Neuronal stem cell (in vitro differentiated cells): ENCODE data around the gene RGS6.

ENCODE experiments used
- DNase-seq: peaks from one replicate; pipeline ENCODE4 v3.0.0-alpha.2; 2013; ENCODE audit warnings: low spot score
- H2AFZ ChIP-seq: one replicate; pipeline ENCODE4 v1.6.1; 2013; ENCODE audit warnings: mild to moderate bottlenecking, low read length, inconsistent platforms
- H2AK5ac ChIP-seq: 2 replicates; pipeline ENCODE4 v1.6.1; 2013; ENCODE audit warnings: low read depth, mild to moderate bottlenecking, inconsistent platforms, low read length, moderate library complexity, mixed read lengths
- H2BK120ac ChIP-seq: 2 replicates; pipeline ENCODE4 v1.6.1; 2013; ENCODE audit warnings: low read depth, mild to moderate bottlenecking, inconsistent platforms, low read length, moderate library complexity, mixed read lengths
- H2BK12ac ChIP-seq: one replicate; pipeline ENCODE4 v1.6.1; 2013; ENCODE audit warnings: low read length, inconsistent platforms
- H2BK15ac ChIP-seq: 2 replicates; pipeline ENCODE4 v1.6.1; 2013; ENCODE audit warnings: mild to moderate bottlenecking, low read length, inconsistent platforms, mixed read lengths
- H2BK5ac ChIP-seq: one replicate; pipeline ENCODE4 v1.6.1; 2013; ENCODE audit warnings: inconsistent platforms, mild to moderate bottlenecking, low read length, moderate library complexity
- H3K14ac ChIP-seq: one replicate; pipeline ENCODE4 v1.6.1; 2013; ENCODE audit warnings: low read length, inconsistent platforms
- H3K18ac ChIP-seq: 2 replicates; pipeline ENCODE4 v1.6.1; 2013; ENCODE audit warnings: low read length, inconsistent platforms
- H3K23ac ChIP-seq: 2 replicates; pipeline ENCODE4 v1.6.1; 2013; ENCODE audit warnings: low read depth, mild to moderate bottlenecking, mixed read lengths, low read length, inconsistent platforms; ENCODE audit not compliant: poor library complexity
- H3K27ac ChIP-seq: replicated peaks from 3 replicates; pipeline ENCODE4 v1.5.1; 2013; ENCODE audit warnings: low read length, inconsistent platforms
- H3K27me3 ChIP-seq, 3 experiments: 2 replicates each; pipeline ENCODE4 v1.6.1; 2013; ENCODE audit warnings: low read length in 3 of 3, mild to moderate bottlenecking in 2 of 3, inconsistent platforms in 1 of 3, low read depth in 1 of 3, mixed read lengths in 1 of 3, moderate library complexity in 1 of 3; ENCODE audit not compliant: control insufficient read depth in 3 of 3, insufficient read depth in 3 of 3
- H3K36me3 ChIP-seq, 2 donors: replicated peaks in 1 of 2; 2 replicates each; pipeline ENCODE4 v1.6.1; 2013; ENCODE audit warnings: low read length in 2 of 2; ENCODE audit not compliant: control insufficient read depth in 2 of 2, insufficient read depth in 2 of 2
- H3K4ac ChIP-seq: 2 replicates; pipeline ENCODE4 v1.6.1; 2013; ENCODE audit warnings: inconsistent platforms, mild to moderate bottlenecking, low read length, moderate library complexity
- H3K4me1 ChIP-seq, 2 donors: 1 replicate in 1 of 2; 2 replicates in 1 of 2; pipeline ENCODE4 v1.6.1; 2013; ENCODE audit warnings: low read length in 2 of 2, low read depth in 1 of 2; ENCODE audit not compliant: control insufficient read depth in 2 of 2, insufficient read depth in 1 of 2
- H3K4me2 ChIP-seq: one replicate; pipeline ENCODE4 v1.6.1; 2013; ENCODE audit warnings: mild to moderate bottlenecking, low read length, inconsistent platforms; ENCODE audit not compliant: insufficient read depth, poor library complexity, severe bottlenecking
- H3K4me3 ChIP-seq, 2 donors: 2 replicates each; pipeline ENCODE4 v1.5.1; 2013; ENCODE audit warnings: low read length in 2 of 2, mild to moderate bottlenecking in 2 of 2, inconsistent platforms in 1 of 2, moderate library complexity in 1 of 2
- H3K79me1 ChIP-seq: one replicate; pipeline ENCODE4 v1.6.1; 2013; ENCODE audit warnings: low read depth, mild to moderate bottlenecking, inconsistent platforms, low read length, moderate library complexity
- H3K9ac ChIP-seq: one replicate; pipeline ENCODE4 v1.6.1; 2013; ENCODE audit warnings: mild to moderate bottlenecking, low read depth, low read length, inconsistent platforms; ENCODE audit not compliant: poor library complexity
- H3K9me3 ChIP-seq, 2 donors: replicated peaks in 1 of 2; 2 replicates each; pipeline versions ENCODE3 to v1.6.1; 2013; ENCODE audit warnings: low read length in 2 of 2, mild to moderate bottlenecking in 2 of 2, inconsistent platforms in 1 of 2, low read depth in 1 of 2, mixed read lengths in 1 of 2, moderate library complexity in 1 of 2; ENCODE audit not compliant: control insufficient read depth in 2 of 2, insufficient read depth in 1 of 2
- H4K8ac ChIP-seq: one replicate; pipeline ENCODE4 v1.6.1; 2013; ENCODE audit warnings: low read depth, mild to moderate bottlenecking, inconsistent platforms, low read length, moderate library complexity
- H4K91ac ChIP-seq: one replicate; pipeline ENCODE4 v1.6.1; 2013; ENCODE audit warnings: low read length, low read depth, mild to moderate bottlenecking, inconsistent platforms; ENCODE audit not compliant: poor library complexity
- WGBS, 2 donors: extraction: QIAGEN DNeasy Blood & Tissue Kit; methylation state at CpG; one replicate each; pipeline ENCODE4 v1.1.7; 2013; ENCODE audit warnings: missing lambda C conversion rate in 2 of 2, mixed read lengths in 1 of 2; ENCODE audit not compliant: insufficient read length in 2 of 2, insufficient replicate concordance in 1 of 2; ENCODE audit errors: extremely low coverage in 2 of 2; 5-methylcytosine and 5-hydroxymethylcytosine counted together

RGS6 gene

DNA sequence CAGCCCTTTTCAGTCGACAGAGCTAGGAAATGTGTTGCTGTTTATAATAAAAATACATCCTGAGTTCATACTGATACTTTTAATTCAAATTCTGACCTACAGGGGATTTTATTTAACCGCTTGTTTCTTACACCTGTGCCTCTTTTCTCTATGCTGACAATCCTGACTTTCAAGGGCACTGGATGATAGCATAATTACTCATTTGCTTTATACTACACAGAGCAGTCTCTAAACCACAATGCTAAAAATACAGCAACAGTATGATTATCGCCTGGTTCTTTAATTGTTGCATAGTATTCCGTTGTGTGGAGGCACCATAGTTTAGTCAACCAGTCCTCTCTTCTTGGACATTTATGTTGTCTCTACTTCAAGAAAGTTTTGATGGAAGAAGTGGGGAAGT is 588.8 kb downstream of the RGS6 start:
- Histone ChIP-seq H3K4ac (no peak overlapping the region), H2BK15ac (no peak overlapping the region), H2BK12ac (no peak overlapping the region), H3K4me1 (peaks cover 0 to 4% of the 10 kb centered on the region in 2 donors), H4K91ac (no peak overlapping the region), H2BK5ac (no peak overlapping the region), H3K14ac (no peak overlapping the region), H3K9ac (no peak overlapping the region), H3K79me1 (no peaks in the 10 kb centered on the region), H3K27ac (no peak overlapping the region), H4K8ac (no peak overlapping the region), H3K23ac (no peak overlapping the region), H3K9me3 (peaks cover 0 to 3% of the 10 kb centered on the region in 2 donors), H3K4me2 (no peak overlapping the region), H3K27me3 (no peaks in the 10 kb centered on the region), H2AK5ac (no peak overlapping the region), H3K36me3 (no peaks in the 10 kb centered on the region), H3K4me3 (no peak overlapping the region), H2AFZ (no peak overlapping the region), H2BK120ac (no peak overlapping the region), H3K18ac (no peak overlapping the region)
- no peak for DNase-seq
- no CpG with 5 or more reads among the region's 4 CpGs for WGBS, 2 donors

DNA sequence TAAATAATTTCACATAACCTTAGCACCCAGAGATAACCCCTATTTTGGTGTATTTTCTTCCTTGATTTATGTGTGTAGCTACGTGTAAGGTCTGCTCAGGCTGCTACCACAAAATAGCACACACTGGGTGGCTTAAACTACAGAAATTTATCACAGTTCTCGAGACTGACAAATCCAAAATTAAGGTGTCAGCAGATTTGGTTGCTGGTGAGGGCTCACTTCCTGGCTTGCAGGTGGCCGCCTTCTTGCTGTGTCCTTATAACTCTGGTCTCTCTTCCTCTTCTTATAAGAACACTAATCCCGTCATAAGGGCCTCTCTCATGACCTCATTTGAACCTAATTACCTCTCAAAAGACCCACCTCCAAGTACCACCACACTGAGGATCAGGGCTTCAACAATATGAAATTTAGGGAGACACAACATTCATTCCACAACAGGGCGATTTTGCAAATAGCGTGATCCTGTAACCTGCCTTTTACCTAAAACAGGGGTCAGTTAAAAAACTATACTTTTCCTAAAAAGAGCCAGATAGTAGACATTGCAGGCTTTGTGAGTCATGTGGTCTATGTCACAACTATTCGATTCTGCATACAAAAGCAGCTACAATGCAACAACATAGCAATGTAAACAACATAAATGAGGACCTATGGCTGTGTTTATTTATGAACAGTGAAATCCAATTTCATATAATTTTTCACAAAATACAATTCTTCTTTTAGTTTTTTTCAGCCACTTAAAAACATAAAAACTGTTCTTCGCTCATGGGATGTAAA is 589.9 kb downstream of the RGS6 start:
- Histone ChIP-seq H3K9me3 (peaks cover 0 to 3% of the 10 kb centered on the region in 2 donors), H2AK5ac (no peak overlapping the region), H2BK12ac (no peak overlapping the region), H3K18ac (no peak overlapping the region), H3K79me1 (no peaks in the 10 kb centered on the region), H3K14ac (no peak overlapping the region), H3K4me2 (no peak overlapping the region), H3K9ac (no peak overlapping the region), H3K23ac (no peak overlapping the region), H3K27ac (no peak overlapping the region), H2BK15ac (no peak overlapping the region), H2BK5ac (no peak overlapping the region), H3K4me3 (no peak overlapping the region), H4K8ac (no peak overlapping the region), H3K4me1 (no peaks in the 10 kb centered on the region), H3K4ac (no peak overlapping the region), H2AFZ (no peak overlapping the region), H3K36me3 (no peaks in the 10 kb centered on the region), H3K27me3 (no peaks in the 10 kb centered on the region), H2BK120ac (no peak overlapping the region), H4K91ac (no peak overlapping the region)
- DNase-seq, result no peak
- 100% methylated on average over 1 of the region's 8 CpGs; no CpG with 5 or more reads in 1 of the 2 donors for WGBS, 2 donors

DNA sequence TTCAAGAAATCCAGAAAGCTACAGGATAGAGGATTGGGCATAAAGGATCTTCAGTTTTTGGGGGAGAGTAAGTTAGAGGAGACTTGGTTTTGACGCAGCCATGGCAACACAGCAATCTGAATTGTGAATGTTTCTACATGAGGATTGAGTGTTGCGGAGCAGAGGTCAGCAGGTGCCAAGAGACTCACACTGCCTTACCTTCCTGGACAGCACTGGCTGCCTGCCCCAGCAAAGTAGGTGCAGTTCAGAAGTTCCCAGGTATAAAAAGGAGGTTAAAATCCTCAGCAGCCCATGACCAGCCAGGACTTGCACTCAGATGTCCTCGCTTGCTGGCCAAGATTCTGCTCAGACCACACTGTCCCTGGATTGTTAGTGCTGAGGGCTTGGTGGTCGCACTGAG is 590.6 kb downstream of the RGS6 start:
- Histone ChIP-seq H3K27ac (no peak overlapping the region), H3K18ac (no peak overlapping the region), H3K23ac (no peak overlapping the region), H4K8ac (no peak overlapping the region), H3K9ac (no peak overlapping the region), H2BK5ac (no peak overlapping the region), H2AFZ (no peak overlapping the region), H4K91ac (no peak overlapping the region), H3K4me1 (no peaks in the 10 kb centered on the region), H2BK12ac (no peak overlapping the region), H2AK5ac (no peak overlapping the region), H3K14ac (no peak overlapping the region), H3K9me3 (peaks cover 0 to 3% of the 10 kb centered on the region in 2 donors), H3K27me3 (no peaks in the 10 kb centered on the region), H3K36me3 (no peaks in the 10 kb centered on the region), H2BK120ac (no peak overlapping the region), H3K4me2 (no peak overlapping the region), H3K4me3 (no peak overlapping the region), H3K79me1 (no peaks in the 10 kb centered on the region), H3K4ac (no peak overlapping the region), H2BK15ac (no peak overlapping the region)
- DNase-seq, result no peak
- no CpG with 5 or more reads among the region's 4 CpGs for WGBS, 2 donors

DNA sequence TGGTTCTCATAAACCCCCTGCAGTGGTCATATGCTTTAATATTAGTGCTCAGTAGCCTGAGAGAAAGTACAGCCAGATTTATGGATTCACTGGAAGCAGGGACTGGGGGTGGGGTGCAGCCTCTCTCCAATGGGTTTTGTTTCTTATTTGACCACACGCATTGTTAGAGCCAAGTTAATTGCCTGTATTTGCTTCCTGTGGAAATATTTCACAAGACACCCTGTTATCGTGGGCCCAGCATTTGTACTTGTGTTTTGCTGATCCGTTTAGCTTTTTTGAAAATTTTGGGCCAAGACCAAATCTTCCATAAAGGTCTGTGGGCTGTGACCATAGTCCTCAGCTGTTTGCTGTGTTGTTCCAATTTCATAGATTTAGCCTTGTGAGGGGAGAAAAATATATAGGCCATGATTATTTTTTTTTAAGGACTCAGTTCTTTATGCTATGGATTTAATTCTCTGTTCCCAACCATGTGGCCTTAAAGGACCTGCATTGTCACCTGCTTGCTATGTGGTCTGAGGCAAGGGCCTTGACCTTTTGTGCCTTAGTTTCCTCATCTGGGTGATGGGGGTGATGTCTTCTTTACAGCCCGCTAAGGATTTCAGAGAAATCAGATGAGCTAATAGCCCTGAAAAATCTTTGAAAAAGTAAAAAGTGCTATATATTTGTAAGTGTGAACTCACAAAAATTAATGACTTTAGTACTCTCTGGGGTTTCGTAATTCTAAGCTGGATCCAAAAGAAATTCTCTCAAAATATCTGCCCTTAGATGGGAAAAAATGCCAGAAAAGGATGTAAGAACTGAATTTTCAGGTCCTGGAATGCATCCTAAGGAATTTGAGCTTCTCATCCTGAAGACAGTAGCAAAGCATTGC is 591.4 kb downstream of the RGS6 start:
- Histone ChIP-seq H3K4me2 (no peak overlapping the region), H2BK12ac (no peak overlapping the region), H3K4ac (no peak overlapping the region)

More for the DNA sequence above, 591.4 kb downstream of the RGS6 start:
- WGBS, 2 donors, result no CpG with 5 or more reads among the region's 5 CpGs
- Histone ChIP-seq H2BK120ac (no peak overlapping the region), H3K9ac (no peak overlapping the region), H2AFZ (no peak overlapping the region), H3K4me3 (no peak overlapping the region), H2BK5ac (no peak overlapping the region), H2AK5ac (no peak overlapping the region), H3K27me3 (no peaks in the 10 kb centered on the region), H3K9me3 (peaks cover 0 to 3% of the 10 kb centered on the region in 2 donors), H2BK15ac (no peak overlapping the region), H4K8ac (no peak overlapping the region), H3K79me1 (no peaks in the 10 kb centered on the region), H4K91ac (no peak overlapping the region), H3K36me3 (no peaks in the 10 kb centered on the region), H3K23ac (no peak overlapping the region), H3K18ac (no peak overlapping the region), H3K27ac (no peak overlapping the region), H3K4me1 (peaks cover under 1 to 2% of the 10 kb centered on the region in 2 donors), H3K14ac (no peak overlapping the region)
- no peak for DNase-seq
